C4-2B (cell line): ENCODE data around the gene MOV10L1.

Source experiments
- H3K27ac ChIP-seq: fragments of 450-650 bp; 2 replicates; pipeline ENCODE4 v1.5.1; 2017
- CTCF ChIP-seq: fragments of 450-650 bp; conservative IDR thresholded peaks from 2 replicates; pipeline ENCODE4 v1.5.1; 2017; ENCODE audit warnings: mild to moderate bottlenecking
- ZFX ChIP-seq: fragments of 450-650 bp; IDR thresholded peaks from 2 replicates; pipeline ENCODE4 v1.6.1; 2017

MOV10L1 gene

GRCh38 chr22:50184004-50184901 lies 94.4 kb downstream of the MOV10L1 start:
- peak overlapping the region; percentile 69 for H3K27ac ChIP-seq
- no peak for TF ChIP-seq CTCF
- no peak for TF ChIP-seq ZFX

- TF ChIP-seq CTCF (no peak), ZFX (no peak)
- peak overlapping the region; percentile 87 for H3K27ac ChIP-seq
Observed at GRCh38 chr22:50184902-50185374, 95.1 kb downstream of the MOV10L1 start.

GRCh38 chr22:50185375-50186087 lies 95.7 kb downstream of the MOV10L1 start, which contains the start of gene TRABD:
Gene TRABD (plus strand): TSS chr22:50185913. CDS start chr22:50193061, 7,148 bp downstream.
- TF ChIP-seq ZFX (no peak), CTCF (no peak)
- H3K27ac ChIP-seq, result peak within 1 kb of the TSS; percentile 87

- TF ChIP-seq CTCF, result no peak
- peak; percentile 67; the same call in 1 of the 2 replicates for TF ChIP-seq ZFX
- H3K27ac ChIP-seq, result peak overlapping the region; percentile 87
Observed at GRCh38 chr22:50186181-50186714, 96.4 kb downstream of the MOV10L1 start.

GRCh38 chr22:50186761-50187523 lies 97.1 kb downstream of the MOV10L1 start:
- no peak for TF ChIP-seq CTCF
- peak overlapping the region; percentile 87 for H3K27ac ChIP-seq

- H3K27ac ChIP-seq, result peak overlapping the region; percentile 87
- TF ChIP-seq CTCF (no peak), ZFX (no peak)
Observed at GRCh38 chr22:50188356-50188755, 98.5 kb downstream of the MOV10L1 start.
